OCI-LY7 (cell line): ENCODE results near the gene DNMBP. TPM values are rescaled to one million over a fixed set of nuclear protein-coding genes. Genes with fewer than 3 reads are reported as not detected.

ENCODE experiments used
- BruUV-seq: library from RNA; stranded (reverse); fragments of 400-500 nt; replicated peaks from 2 replicates; lab custom pipeline; 2021; lab: Mats Ljungman, UMichigan
- CTCF ChIA-PET: fragments of 300-600 bp; sonication (Branson Sonifier 250); formaldehyde crosslinking; loops from one replicate; lab custom pipeline; 2022; ENCODE audit warnings: antibody characterized with exemption; ENCODE audit not compliant: unreplicated experiment; lab: Charles Lee
- POLR2A ChIA-PET: fragments of 300-600 bp; sonication (Branson Sonifier 250); formaldehyde crosslinking; loops from one replicate; lab custom pipeline; 2022; ENCODE audit warnings: antibody characterized with exemption; lab: Charles Lee
- DNase-seq: peaks from one replicate; pipeline ENCODE4 v3.0.0-alpha.2; 2015; ENCODE audit warnings: low spot score
- H2AFZ ChIP-seq: fragments of 200-600 bp; sonication (generic), shearing (Covaris generic); 2 replicates; pipeline ENCODE4 v1.6.1; 2014; ENCODE audit warnings: mild to moderate bottlenecking, antibody characterized with exemption, low read length, moderate library complexity
- H3K27ac ChIP-seq: fragments of 200-600 bp; sonication (generic); 2 replicates; pipeline ENCODE4 v1.5.1; 2014; ENCODE audit warnings: mixed run types, low read depth, mild to moderate bottlenecking, moderate library complexity, low read length, inconsistent platforms; ENCODE audit not compliant: poor library complexity, severe bottlenecking
- H3K36me3 ChIP-seq: fragments of 200-600 bp; sonication (generic); 2 replicates; pipeline ENCODE4 v1.6.1; 2014; ENCODE audit warnings: mild to moderate bottlenecking, antibody characterized with exemption, low read length, moderate library complexity, mixed read lengths; ENCODE audit not compliant: insufficient read depth
- H3K4me1 ChIP-seq: fragments of 200-600 bp; sonication (generic); 2 replicates; pipeline ENCODE4 v1.5.1; 2014; ENCODE audit warnings: mild to moderate bottlenecking, low read length; ENCODE audit not compliant: insufficient read depth, poor library complexity, severe bottlenecking
- H3K4me2 ChIP-seq: fragments of 200-600 bp; sonication (generic); 2 replicates; pipeline ENCODE4 v1.6.1; 2014; ENCODE audit warnings: mild to moderate bottlenecking, low read length
- H3K4me3 ChIP-seq: fragments of 200-600 bp; sonication (generic); 2 replicates; pipeline ENCODE4 v1.5.1; 2014; ENCODE audit warnings: mild to moderate bottlenecking, low read depth, low read length; ENCODE audit not compliant: poor library complexity, severe bottlenecking
- H3K79me2 ChIP-seq: fragments of 200-600 bp; sonication (generic); 2 replicates; pipeline ENCODE4 v1.6.1; 2016; ENCODE audit warnings: low read depth, mild to moderate bottlenecking, low read length, moderate library complexity, mixed read lengths; ENCODE audit not compliant: insufficient read depth
- H3K9me2 ChIP-seq: fragments of 200-600 bp; sonication (generic); 2 replicates; pipeline ENCODE4 v1.6.1; 2016; ENCODE audit warnings: mild to moderate bottlenecking, low read length, mixed read lengths; ENCODE audit not compliant: insufficient read depth
- H3K9me3 ChIP-seq: fragments of 200-600 bp; sonication (generic); 2 replicates; pipeline ENCODE4 v1.6.1; 2014; ENCODE audit warnings: mild to moderate bottlenecking, mixed run types, low read length, mixed read lengths
- H4K20me1 ChIP-seq: fragments of 200-600 bp; sonication (generic); 2 replicates; pipeline ENCODE4 v1.6.1; 2014; ENCODE audit warnings: mild to moderate bottlenecking, antibody characterized with exemption, low read length, moderate library complexity, mixed read lengths; ENCODE audit not compliant: insufficient read depth
- CTCF ChIP-seq: fragments of 200-600 bp; sonication (generic); conservative IDR thresholded peaks from 2 replicates; pipeline ENCODE4 v1.5.1; 2014; ENCODE audit warnings: mild to moderate bottlenecking, antibody characterized with exemption, low read length, moderate library complexity, mixed read lengths
- EZH2phosphoT487 ChIP-seq: fragments of 200-600 bp; sonication (generic); IDR thresholded peaks from 2 replicates; pipeline ENCODE4 v1.6.1; 2018; ENCODE audit warnings: low read depth, borderline replicate concordance, mild to moderate bottlenecking, mixed run types, antibody characterized with exemption, low read length, moderate library complexity, mixed read lengths
- intact Hi-C: fragments of 100-400 bp; cut with micrococcal nuclease; formaldehyde crosslinking; loops from one replicate; pipeline ENCODE4 v1.10.0; 2022; ENCODE audit not compliant: unreplicated experiment
- total RNA-seq, 2 experiments: library from RNA; depleted of rRNA in 1 of 2; stranded (reverse); fragments of >200 nt in 1 of 2; shearing (Covaris generic) in 1 of 2; gene quantifications; 2 replicates each; pipeline ENCODE4 v1.2.3, GENCODE V29; 2014 to 2022

DNMBP gene
- total RNA-seq, 2 experiments from 2014 or later: 27.0 to 36.2 TPM

GRCh38 chr10:100007231-100008141, 2.3 kb downstream of the DNMBP start:
- TF ChIP-seq CTCF (0 out of 2 replicates have a peak, but pooled peaks have one; percentile 1), EZH2phosphoT487 (no peak)
- DNase-seq: peak; percentile 70
- Histone ChIP-seq H3K27ac (peak overlapping the region; percentile 70), H3K9me3 (peaks cover 7% of the 10 kb centered on the region; the same call in 1 of the 2 replicates), H3K4me3 (peak overlapping the region; percentile 89), H3K4me2 (peak overlapping the region; percentile 92), H3K79me2 (peaks cover 70% of the 10 kb centered on the region), H3K36me3 (peaks cover 10% of the 10 kb centered on the region), H3K4me1 (peaks cover 57% of the 10 kb centered on the region), H2AFZ (no peak overlapping the region), H4K20me1 (0 out of 2 replicates have a peak, but pooled peaks cover 4% of the 10 kb centered on the region), H3K9me2 (no peaks in the 10 kb centered on the region)
- BruUV-seq: no TSS peak
- POLR2A ChIA-PET: interaction anchor here (0.7 to 4.0 kb wide), 11 partner anchors 9 to 188 kb away, joined by 3 to 21 read pairs (median 9); no protein-coding TSS in a partner anchor
- CTCF ChIA-PET: interaction anchor here (0.6 to 3.5 kb wide), 4 partner anchors 22 to 42 kb away, joined by 3 to 15 read pairs (median 5); no protein-coding TSS in a partner anchor
- intact Hi-C loops: loop anchor here (2.0 to 5.0 kb wide), 3 partner anchors 31 to 180 kb away; partner anchors contain the start of gene ERLIN1

GRCh38 chr10:100006243-100006886, 3.4 kb downstream of the DNMBP start:
- POLR2A ChIA-PET: interaction anchor here (0.6 to 4.0 kb wide), 9 partner anchors 12 to 83 kb away, joined by 3 to 21 read pairs (median 5); no protein-coding TSS in a partner anchor
- no peaks in the 10 kb centered on the region for H3K9me2 ChIP-seq
- peak; percentile 39 for DNase-seq

More at GRCh38 chr10:100006243-100006886, 3.4 kb downstream of the DNMBP start:
- no TSS peak for BruUV-seq
- Histone ChIP-seq H3K4me3 (peak overlapping the region; percentile 89), H4K20me1 (0 out of 2 replicates have a peak, but pooled peaks cover 4% of the 10 kb centered on the region), H3K27ac (peak overlapping the region; percentile 70), H3K4me2 (peak overlapping the region; percentile 92), H3K9me3 (peaks cover 7% of the 10 kb centered on the region; the same call in 1 of the 2 replicates), H2AFZ (no peak overlapping the region), H3K36me3 (peaks cover 21% of the 10 kb centered on the region), H3K4me1 (peaks cover 55% of the 10 kb centered on the region), H3K79me2 (peaks cover 81% of the 10 kb centered on the region)
- intact Hi-C loops: loop anchor here (5.0 kb wide), 2 partner anchors 159 to 181 kb away; partner anchors contain the start of gene ERLIN1
- CTCF ChIA-PET: interaction anchor here (0.9 kb wide), 1 partner anchor 15 kb away, joined by 4 read pairs; no protein-coding TSS in a partner anchor
- no peak for TF ChIP-seq CTCF
- no peak for TF ChIP-seq EZH2phosphoT487
